A549 (cell line): ENCODE data around the gene TACC2.

Experiments used
- CHD4 ChIP-seq: fragments of 200-600 bp; sonication (generic); IDR thresholded peaks from 2 replicates; pipeline ENCODE4 v1.6.1; 2016; ENCODE audit warnings: antibody characterized with exemption, mild to moderate bottlenecking, borderline replicate concordance
- HDAC2 ChIP-seq: fragments of 200-600 bp; sonication (generic); IDR thresholded peaks from 2 replicates; pipeline ENCODE4 v1.6.1; 2016
- MAFK ChIP-seq: fragments of 450-650 bp; IDR thresholded peaks from 2 replicates; pipeline ENCODE4 v1.6.1; 2014; ENCODE audit not compliant: partially characterized antibody
- PHF8 ChIP-seq: fragments of 200-600 bp; sonication (generic); IDR thresholded peaks from 2 replicates; pipeline ENCODE4 v1.6.1; 2016; ENCODE audit warnings: low read depth, mild to moderate bottlenecking, antibody characterized with exemption, moderate library complexity, borderline replicate concordance
- RFX5 ChIP-seq: fragments of 450-650 bp; IDR thresholded peaks from 2 replicates; pipeline ENCODE4 v1.7.1; 2014; ENCODE audit warnings: antibody characterized with exemption, mild to moderate bottlenecking, moderate library complexity
- TF ChIP-seq, protein P1 (sequence below): fragments of >200 bp; sonication (Bioruptor Twin); formaldehyde crosslinking; IDR thresholded peaks from 3 replicates; pipeline ENCODE4 v1.5.1; 2016
- TF ChIP-seq, protein P2 (sequence below): IDR thresholded peaks from 2 replicates; pipeline ENCODE4 v1.6.1; 2012
- TF ChIP-seq, protein P3 (sequence below): IDR thresholded peaks from 2 replicates; pipeline ENCODE4 v1.6.1; 2012; ENCODE audit warnings: low read depth, borderline replicate concordance

DNA sequence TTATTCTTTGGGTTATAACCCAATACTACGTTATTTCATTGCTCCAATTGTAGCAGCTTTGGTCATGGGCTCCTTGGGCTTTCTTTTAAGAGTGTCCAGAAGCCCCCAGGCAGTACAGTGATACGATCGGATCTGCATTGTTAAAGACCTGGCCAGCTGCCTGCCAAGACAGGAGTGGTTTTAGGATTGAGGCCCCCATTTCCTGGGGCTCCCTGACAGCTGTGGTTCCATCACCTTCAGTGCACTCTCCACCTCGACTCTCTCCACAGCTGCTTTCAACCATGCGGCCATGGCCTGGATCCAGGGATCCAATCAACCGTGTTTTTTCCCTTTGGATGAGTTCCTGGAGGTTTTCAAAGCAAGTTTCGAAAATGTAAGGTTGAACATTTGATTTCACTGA lies 158.7 kb downstream of the TACC2 start:
- TF ChIP-seq, protein P1, sequence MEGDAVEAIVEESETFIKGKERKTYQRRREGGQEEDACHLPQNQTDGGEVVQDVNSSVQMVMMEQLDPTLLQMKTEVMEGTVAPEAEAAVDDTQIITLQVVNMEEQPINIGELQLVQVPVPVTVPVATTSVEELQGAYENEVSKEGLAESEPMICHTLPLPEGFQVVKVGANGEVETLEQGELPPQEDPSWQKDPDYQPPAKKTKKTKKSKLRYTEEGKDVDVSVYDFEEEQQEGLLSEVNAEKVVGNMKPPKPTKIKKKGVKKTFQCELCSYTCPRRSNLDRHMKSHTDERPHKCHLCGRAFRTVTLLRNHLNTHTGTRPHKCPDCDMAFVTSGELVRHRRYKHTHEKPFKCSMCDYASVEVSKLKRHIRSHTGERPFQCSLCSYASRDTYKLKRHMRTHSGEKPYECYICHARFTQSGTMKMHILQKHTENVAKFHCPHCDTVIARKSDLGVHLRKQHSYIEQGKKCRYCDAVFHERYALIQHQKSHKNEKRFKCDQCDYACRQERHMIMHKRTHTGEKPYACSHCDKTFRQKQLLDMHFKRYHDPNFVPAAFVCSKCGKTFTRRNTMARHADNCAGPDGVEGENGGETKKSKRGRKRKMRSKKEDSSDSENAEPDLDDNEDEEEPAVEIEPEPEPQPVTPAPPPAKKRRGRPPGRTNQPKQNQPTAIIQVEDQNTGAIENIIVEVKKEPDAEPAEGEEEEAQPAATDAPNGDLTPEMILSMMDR, result no peak
- TF ChIP-seq, protein P2, sequence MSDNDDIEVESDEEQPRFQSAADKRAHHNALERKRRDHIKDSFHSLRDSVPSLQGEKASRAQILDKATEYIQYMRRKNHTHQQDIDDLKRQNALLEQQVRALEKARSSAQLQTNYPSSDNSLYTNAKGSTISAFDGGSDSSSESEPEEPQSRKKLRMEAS, result no peak
- TF ChIP-seq HDAC2 (no peak), RFX5 (no peak), MAFK (no peak), PHF8 (no peak), CHD4 (no peak)
- TF ChIP-seq, protein P3, sequence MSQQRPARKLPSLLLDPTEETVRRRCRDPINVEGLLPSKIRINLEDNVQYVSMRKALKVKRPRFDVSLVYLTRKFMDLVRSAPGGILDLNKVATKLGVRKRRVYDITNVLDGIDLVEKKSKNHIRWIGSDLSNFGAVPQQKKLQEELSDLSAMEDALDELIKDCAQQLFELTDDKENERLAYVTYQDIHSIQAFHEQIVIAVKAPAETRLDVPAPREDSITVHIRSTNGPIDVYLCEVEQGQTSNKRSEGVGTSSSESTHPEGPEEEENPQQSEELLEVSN, result no peak
